B cell (primary cell): ENCODE results near the gene PPP1R12A. TPM values are rescaled to one million over a fixed set of nuclear protein-coding genes. Genes with fewer than 3 reads are reported as not detected.

ENCODE experiments used
- ATAC-seq: fragments of 200-7000 bp; cut with Tn5 transposase; one replicate; pipeline ENCODE4 v1.10.0; 2021; ENCODE audit warnings: low read depth, mild to moderate bottlenecking, moderate number of reproducible peaks, moderate library complexity
- CTCF ChIA-PET: fragments of 350-600 bp; sonication (Branson Sonifier 250); formaldehyde crosslinking; loops from one replicate; lab custom pipeline; 2021; ENCODE audit warnings: antibody characterized with exemption, inconsistent platforms; lab: Charles Lee
- POLR2A ChIA-PET: fragments of 350-600 bp; sonication (Branson Sonifier 250); formaldehyde crosslinking; loops from one replicate; lab custom pipeline; 2021; ENCODE audit warnings: antibody characterized with exemption; lab: Charles Lee
- DNase-seq: peaks from one replicate; pipeline ENCODE4 v3.0.0; 2013
- H2AFZ ChIP-seq: 2 replicates; pipeline ENCODE4 v1.6.1; 2012; ENCODE audit warnings: mild to moderate bottlenecking, low read depth, low read length; ENCODE audit not compliant: insufficient read depth, poor library complexity, severe bottlenecking
- H3K27ac ChIP-seq, 2 donors: 1 replicate in 1 of 2; 2 replicates in 1 of 2; pipeline ENCODE4 v1.5.1; 2012 to 2013; ENCODE audit warnings: low read length in 2 of 2, mild to moderate bottlenecking in 2 of 2, moderate library complexity in 1 of 2
- H3K27me3 ChIP-seq, 4 experiments: fragments of 200-600 bp in 1 of 4; sonication (generic) in 1 of 4; replicated peaks in 1 of 4; 1 replicate in 2 of 4; 2 replicates in 2 of 4; pipeline versions ENCODE4 v1.6.1 to v1.7.0; 2013 to 2016; ENCODE audit warnings: low read length in 3 of 4, mild to moderate bottlenecking in 2 of 4, mixed read lengths in 1 of 4, moderate library complexity in 1 of 4; ENCODE audit not compliant: insufficient read depth in 4 of 4, control insufficient read depth in 3 of 4; ENCODE audit errors: control extremely low read depth in 1 of 4
- H3K36me3 ChIP-seq, 2 experiments: replicated peaks in 1 of 2; 1 replicate in 1 of 2; 2 replicates in 1 of 2; pipeline versions ENCODE4 v1.6.1 to v1.7.1; 2013; ENCODE audit warnings: low read length in 1 of 2; ENCODE audit not compliant: insufficient read depth in 2 of 2, control insufficient read depth in 1 of 2; ENCODE audit errors: control extremely low read depth in 1 of 2, extremely low read depth in 1 of 2
- H3K4me1 ChIP-seq, 2 donors: fragments of 200-600 bp in 1 of 2; sonication (generic) in 1 of 2; 1 replicate in 1 of 2; 2 replicates in 1 of 2; pipeline versions ENCODE4 v1.5.1 to v1.6.1; 2013 to 2017; ENCODE audit warnings: low read length in 2 of 2; ENCODE audit not compliant: control insufficient read depth in 2 of 2, insufficient read depth in 2 of 2
- H3K4me2 ChIP-seq: replicated peaks from 2 replicates; pipeline ENCODE3; 2012; ENCODE audit warnings: mild to moderate bottlenecking, low read depth, low read length; ENCODE audit not compliant: poor library complexity, severe bottlenecking
- H3K4me3 ChIP-seq, 5 experiments: fragments of 200-600 bp in 1 of 5; sonication (generic) in 1 of 5; 1 replicate in 3 of 5; 2 replicates in 2 of 5; pipeline versions ENCODE4 v1.5.1 to v1.7.0; 2011 to 2016; ENCODE audit warnings: low read length in 4 of 5, mild to moderate bottlenecking in 4 of 5, low read depth in 2 of 5, control low read depth in 1 of 5, moderate library complexity in 1 of 5; ENCODE audit not compliant: insufficient read depth in 1 of 5; ENCODE audit errors: control extremely low read depth in 1 of 5, extremely low read depth in 1 of 5
- H3K79me2 ChIP-seq: fragments of 200-600 bp; sonication (generic); one replicate; pipeline ENCODE4 v1.6.0; 2016; ENCODE audit warnings: low read length; ENCODE audit not compliant: control insufficient read depth, insufficient read depth
- H3K9ac ChIP-seq: fragments of 200-600 bp; sonication (generic); 2 replicates; pipeline ENCODE4 v1.6.1; 2017; ENCODE audit warnings: mild to moderate bottlenecking, low read length, moderate library complexity
- H3K9me3 ChIP-seq, 3 donors: one replicate each; pipeline versions ENCODE4 v1.6.1 to v1.7.1; 2013; ENCODE audit warnings: low read length in 2 of 3; ENCODE audit not compliant: control insufficient read depth in 2 of 3, insufficient read depth in 1 of 3; ENCODE audit errors: control extremely low read depth in 1 of 3
- H4K20me1 ChIP-seq: 2 replicates; pipeline ENCODE4 v1.6.0; 2012; ENCODE audit warnings: mild to moderate bottlenecking, low read length; ENCODE audit not compliant: insufficient read depth, control insufficient read depth, poor library complexity, severe bottlenecking
- H3K27ac Mint-ChIP-seq: one replicate; pipeline ENCODE4 v1.8.0; 2021; ENCODE audit warnings: mixed read lengths
- H3K27me3 Mint-ChIP-seq: one replicate; pipeline ENCODE4 v1.8.0; 2021; ENCODE audit warnings: mixed read lengths
- H3K4me1 Mint-ChIP-seq: one replicate; pipeline ENCODE4 v1.8.0; 2021; ENCODE audit warnings: mixed read lengths
- H3K4me3 Mint-ChIP-seq: one replicate; pipeline ENCODE4 v1.8.0; 2021; ENCODE audit warnings: mixed read lengths
- H3K9me3 Mint-ChIP-seq: one replicate; pipeline ENCODE4 v1.8.0; 2022; ENCODE audit warnings: mixed read lengths; ENCODE audit not compliant: insufficient read depth
- CTCF ChIP-seq: fragments of 200-600 bp; IDR thresholded peaks from one replicate; pipeline ENCODE4 v1.8.0; 2022; ENCODE audit warnings: antibody characterized with exemption, mild to moderate bottlenecking
- EZH2 ChIP-seq: IDR thresholded peaks from 2 replicates; pipeline ENCODE4 v1.6.1; 2012; ENCODE audit warnings: borderline replicate concordance, low read depth, mild to moderate bottlenecking, moderate library complexity, low read length; ENCODE audit not compliant: insufficient read depth, poor library complexity, severe bottlenecking
- WGBS: methylation state at CpG from one replicate; pipeline ENCODE4 v1.1.5; 2013; ENCODE audit warnings: missing lambda C conversion rate; ENCODE audit not compliant: insufficient coverage; 5-methylcytosine and 5-hydroxymethylcytosine counted together
- intact Hi-C: fragments of 100-400 bp; cut with micrococcal nuclease; formaldehyde crosslinking; loops from one replicate; pipeline ENCODE4 v1.10.0; 2022
- polyA plus RNA-seq: library from polyadenylated mRNA; depleted of rRNA; stranded (reverse); fragments of >200 nt; gene quantifications from 2 replicates; pipeline ENCODE4 v1.2.3, GENCODE V29; 2012
- total RNA-seq, 2 donors: library from RNA; stranded (reverse); fragments of 120-200 nt in 1 of 2; gene quantifications; 1 replicate in 1 of 2; 2 replicates in 1 of 2; pipeline versions ENCODE4 v1.2.3 to v1.2.4, GENCODE V29; 2013 to 2022

PPP1R12A gene
- total and polyA plus RNA-seq, 2 donors (not counting 1 experiment from before 2014, with no cell fraction given): 18.3 to 110 TPM

- Histone ChIP-seq H3K27me3 (no peaks in the 10 kb centered on the region), H3K27ac (no peak overlapping the region), H3K36me3 (no peaks in the 10 kb centered on the region), H3K79me2 (peaks cover 96% of the 10 kb centered on the region), H3K4me2 (no peak overlapping the region), H3K9me3 (no peaks in the 10 kb centered on the region), H3K4me3 (no peak overlapping the region), H3K9ac (no peak overlapping the region), H4K20me1 (peaks cover 95% of the 10 kb centered on the region), H2AFZ (no peak overlapping the region), H3K4me1 (peaks cover 0 to 17% of the 10 kb centered on the region in 2 donors)
- ChIA-PET POLR2A (no interaction called here), CTCF (no interaction called here)
- WGBS: 97% methylated on average over 4 of the region's 6 CpGs
- DNase-seq: no peak
- ATAC-seq: no peak
- H3K4me3 Mint-ChIP-seq: no peak overlapping the region
- peaks cover 62% of the 10 kb centered on the region for H3K4me1 Mint-ChIP-seq
- intact Hi-C loops: no loop called here
- peak overlapping the region; percentile 0 for H3K27ac Mint-ChIP-seq
- TF ChIP-seq EZH2 (no peak), CTCF (no peak)
- no peaks in the 10 kb centered on the region for H3K9me3 Mint-ChIP-seq
- no peaks in the 10 kb centered on the region for H3K27me3 Mint-ChIP-seq
Observed at GRCh38 chr12:79911889-79912656, 22.8 kb downstream of the PPP1R12A start.

- H3K27ac ChIP-seq: no peak overlapping the region
- H3K4me1 Mint-ChIP-seq: peaks cover 54% of the 10 kb centered on the region
- intact Hi-C loops: no loop called here
- no peaks in the 10 kb centered on the region for H3K36me3 ChIP-seq
- H3K4me3 Mint-ChIP-seq: no peak overlapping the region
- H3K79me2 ChIP-seq: peaks cover 99% of the 10 kb centered on the region
- no peaks in the 10 kb centered on the region for H3K27me3 ChIP-seq
- H3K4me1 ChIP-seq: peaks cover 0 to 13% of the 10 kb centered on the region in 2 donors
- DNase-seq (no peak), ATAC-seq (no peak)
- H2AFZ ChIP-seq: no peak overlapping the region
- H3K9me3 ChIP-seq: no peaks in the 10 kb centered on the region
- H3K4me2 ChIP-seq: no peak overlapping the region
- no peak overlapping the region for H3K4me3 ChIP-seq
- H3K27me3 Mint-ChIP-seq: no peaks in the 10 kb centered on the region
- H3K9ac ChIP-seq: no peak overlapping the region
- peaks cover 88% of the 10 kb centered on the region for H4K20me1 ChIP-seq
- no peaks in the 10 kb centered on the region for H3K9me3 Mint-ChIP-seq
- ChIA-PET CTCF (no interaction called here), POLR2A (no interaction called here)
- no peak overlapping the region for H3K27ac Mint-ChIP-seq
- TF ChIP-seq EZH2 (no peak), CTCF (no peak)
Observed at GRCh38 chr12:79908366-79908765, 26.5 kb downstream of the PPP1R12A start.
